Endothelial cell of umbilical vein (primary cell): Measurements from ENCODE around the gene SCAMP4.
A peak's percentile ranks its signal among the peaks of the same experiment; 100 is the strongest.

ENCODE experiments used
- CTCF ChIP-seq, 2 donors: IDR thresholded peaks; 1 replicate in 1 of 2; 2 replicates in 1 of 2; pipeline ENCODE4 v1.5.1; 2011; ENCODE audit warnings: low read length in 2 of 2, mild to moderate bottlenecking in 2 of 2, moderate library complexity in 2 of 2, control low read depth in 1 of 2, inconsistent platforms in 1 of 2, low read depth in 1 of 2; ENCODE audit not compliant: insufficient read depth in 1 of 2; ENCODE audit errors: extremely low read depth in 1 of 2
- EZH2 ChIP-seq: IDR thresholded peaks from 2 replicates; pipeline ENCODE4 v1.6.1; 2012; ENCODE audit warnings: borderline replicate concordance, low read depth, mild to moderate bottlenecking, moderate library complexity, low read length, inconsistent platforms; ENCODE audit not compliant: severe bottlenecking
- MYC ChIP-seq: IDR thresholded peaks from one replicate; pipeline ENCODE4 v1.6.1; 2011; ENCODE audit warnings: mild to moderate bottlenecking, low read depth, low read length
- POLR2A ChIP-seq: IDR thresholded peaks from 2 replicates; pipeline ENCODE4 v1.6.1; 2012; ENCODE audit warnings: low read depth, mild to moderate bottlenecking, control low read depth, low read length
- POLR2AphosphoS5 ChIP-seq: IDR thresholded peaks from 2 replicates; pipeline ENCODE4 v1.6.1; 2012; ENCODE audit warnings: low read depth, mild to moderate bottlenecking, control low read depth, low read length, moderate library complexity; ENCODE audit not compliant: insufficient read depth
- TF ChIP-seq, protein P1 (sequence below): IDR thresholded peaks from 2 replicates; pipeline ENCODE4 v1.6.1; 2011; ENCODE audit not compliant: insufficient read depth, insufficient read length

DNA sequence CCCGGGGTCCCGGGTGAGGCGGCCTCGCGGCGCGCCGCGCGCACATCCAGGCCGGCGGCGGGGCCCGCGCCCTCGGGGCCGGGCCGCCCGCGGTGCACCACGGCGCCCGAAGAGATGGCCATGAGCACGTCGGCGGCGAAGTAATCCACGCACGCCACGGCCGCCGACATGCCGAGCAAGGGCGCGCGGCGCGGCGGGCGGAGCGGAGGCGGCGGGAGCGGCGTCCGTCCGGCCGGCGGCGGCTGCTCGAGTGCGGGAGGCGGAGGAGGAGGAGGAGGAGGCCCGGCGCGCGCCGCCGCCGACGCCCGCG, 41.9 kb upstream of the SCAMP4 start, which contains the start of gene KLF16:
- TF ChIP-seq CTCF (IDR thresholded peaks at IDR 0.05; ENCODE audit: extremely low read depth in 1 of 2, insufficient read depth in 1 of 2, low read depth in 1 of 2, low read length in 2 of 2) (no peak), POLR2A (peak; percentile 35), EZH2 (no peak), POLR2AphosphoS5 (no peak), MYC (no peak)
- TF ChIP-seq, protein P1, sequence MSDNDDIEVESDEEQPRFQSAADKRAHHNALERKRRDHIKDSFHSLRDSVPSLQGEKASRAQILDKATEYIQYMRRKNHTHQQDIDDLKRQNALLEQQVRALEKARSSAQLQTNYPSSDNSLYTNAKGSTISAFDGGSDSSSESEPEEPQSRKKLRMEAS = no peak
